Measurements from ENCODE around the gene TMEM17.

DNA sequence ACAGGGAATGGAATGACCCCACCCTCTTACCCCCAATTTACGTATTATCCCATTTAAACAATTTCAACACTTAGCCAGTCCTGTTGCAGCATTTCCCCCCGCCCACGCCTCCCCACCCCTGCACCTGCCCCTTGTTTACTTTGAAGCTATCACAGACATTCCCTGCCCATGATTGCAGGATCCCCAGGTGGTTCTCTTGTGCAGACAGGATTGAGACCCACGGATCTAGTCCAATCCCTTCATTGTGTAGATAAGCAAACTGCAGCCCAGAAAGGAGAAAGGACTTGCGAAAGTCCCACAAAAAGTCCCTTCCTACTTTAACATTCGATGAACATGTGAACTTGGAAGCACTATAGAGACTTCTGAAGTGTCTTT is 38.9 kb downstream of the TMEM17 start:
- TF ChIP-seq POLR2AphosphoS5 (IDR thresholded peaks at IDR 0.05; ENCODE audit: low read depth, low read length) (no peak), SP1 (IDR thresholded peaks at IDR 0.05; ENCODE audit: low read depth) (no peak), EZH2 (IDR thresholded peaks at IDR 0.05) (no peak), CTCF (IDR thresholded peaks at IDR 0.05 in 2 of 3, conservative IDR thresholded peaks at IDR 0.05 in 1 of 3; ENCODE audit: borderline replicate concordance in 1 of 3, insufficient read depth in 1 of 3, low read depth in 2 of 3, low read length in 2 of 3) (no peak), REST (IDR thresholded peaks at IDR 0.05; ENCODE audit: low read depth) (no peak), JUND (IDR thresholded peaks at IDR 0.05) (no peak), POLR2A (IDR thresholded peaks at IDR 0.05; ENCODE audit: borderline replicate concordance, extremely low read depth, insufficient read depth, insufficient read length) (no peak), SRF (IDR thresholded peaks at IDR 0.05; ENCODE audit: low read depth) (no peak), ZNF274 (IDR thresholded peaks at IDR 0.05; ENCODE audit: low read depth, low read length) (no peak), RAD21 (IDR thresholded peaks at IDR 0.05; ENCODE audit: low read depth) (no peak)
